SH-SY5Y (cell line): ENCODE measurements around the gene EVX1.

ENCODE experiments used
- GATA2 ChIP-seq: IDR thresholded peaks from 2 replicates; pipeline ENCODE4 v1.6.1; 2011; ENCODE audit warnings: mild to moderate bottlenecking, low read depth, low read length
- GATA3 ChIP-seq: IDR thresholded peaks from 2 replicates; pipeline ENCODE4 v1.6.1; 2011; ENCODE audit warnings: low read depth, mild to moderate bottlenecking, low read length, moderate library complexity

EVX1 gene

GRCh38 chr7:27202018-27202861 lies 40.4 kb upstream of the EVX1 start:
- no peak for TF ChIP-seq GATA2

- TF ChIP-seq GATA2 (no peak), GATA3 (no peak)
Observed at GRCh38 chr7:27202862-27203134, 39.8 kb upstream of the EVX1 start.

GRCh38 chr7:27203365-27203953 lies 39.1 kb upstream of the EVX1 start:
- TF ChIP-seq GATA2 (no peak), GATA3 (no peak)

- TF ChIP-seq GATA3 (no peak), GATA2 (no peak)
Observed at GRCh38 chr7:27203964-27204594, 38.5 kb upstream of the EVX1 start.

- no peak for TF ChIP-seq GATA3
- no peak for TF ChIP-seq GATA2
Observed at GRCh38 chr7:27204851-27205322, 37.7 kb upstream of the EVX1 start.

- no peak for TF ChIP-seq GATA2
- TF ChIP-seq GATA3, result no peak
Observed at GRCh38 chr7:27205325-27206280, 37.0 kb upstream of the EVX1 start.

- TF ChIP-seq GATA3, result no peak
- TF ChIP-seq GATA2, result no peak
Observed at GRCh38 chr7:27207348-27207985, 35.1 kb upstream of the EVX1 start.

- TF ChIP-seq GATA2, result no peak
- no peak for TF ChIP-seq GATA3
Observed at GRCh38 chr7:27208998-27209397, 33.6 kb upstream of the EVX1 start.

GRCh38 chr7:27209933-27210440 lies 32.6 kb upstream of the EVX1 start:
- TF ChIP-seq GATA2 (no peak), GATA3 (no peak)

GRCh38 chr7:27210441-27211083 lies 32.0 kb upstream of the EVX1 start:
- TF ChIP-seq GATA3 (no peak), GATA2 (no peak)

- no peak for TF ChIP-seq GATA2
- TF ChIP-seq GATA3, result no peak
Observed at GRCh38 chr7:27211084-27211446, 31.5 kb upstream of the EVX1 start.

- TF ChIP-seq GATA3 (no peak), GATA2 (no peak)
Observed at GRCh38 chr7:27211764-27212204, 30.8 kb upstream of the EVX1 start.

GRCh38 chr7:27212497-27213432 lies 29.8 kb upstream of the EVX1 start:
- TF ChIP-seq GATA3, result no peak
- TF ChIP-seq GATA2, result no peak
